Superior temporal gyrus (tissue), 1 donor: Measurements from ENCODE around the gene CACNB2.

Experiments used
- DNase-seq: peaks from one replicate; pipeline ENCODE4 v3.0.0-alpha.2; 2016; ENCODE audit errors: extremely low spot score

The CACNB2 gene

DNA sequence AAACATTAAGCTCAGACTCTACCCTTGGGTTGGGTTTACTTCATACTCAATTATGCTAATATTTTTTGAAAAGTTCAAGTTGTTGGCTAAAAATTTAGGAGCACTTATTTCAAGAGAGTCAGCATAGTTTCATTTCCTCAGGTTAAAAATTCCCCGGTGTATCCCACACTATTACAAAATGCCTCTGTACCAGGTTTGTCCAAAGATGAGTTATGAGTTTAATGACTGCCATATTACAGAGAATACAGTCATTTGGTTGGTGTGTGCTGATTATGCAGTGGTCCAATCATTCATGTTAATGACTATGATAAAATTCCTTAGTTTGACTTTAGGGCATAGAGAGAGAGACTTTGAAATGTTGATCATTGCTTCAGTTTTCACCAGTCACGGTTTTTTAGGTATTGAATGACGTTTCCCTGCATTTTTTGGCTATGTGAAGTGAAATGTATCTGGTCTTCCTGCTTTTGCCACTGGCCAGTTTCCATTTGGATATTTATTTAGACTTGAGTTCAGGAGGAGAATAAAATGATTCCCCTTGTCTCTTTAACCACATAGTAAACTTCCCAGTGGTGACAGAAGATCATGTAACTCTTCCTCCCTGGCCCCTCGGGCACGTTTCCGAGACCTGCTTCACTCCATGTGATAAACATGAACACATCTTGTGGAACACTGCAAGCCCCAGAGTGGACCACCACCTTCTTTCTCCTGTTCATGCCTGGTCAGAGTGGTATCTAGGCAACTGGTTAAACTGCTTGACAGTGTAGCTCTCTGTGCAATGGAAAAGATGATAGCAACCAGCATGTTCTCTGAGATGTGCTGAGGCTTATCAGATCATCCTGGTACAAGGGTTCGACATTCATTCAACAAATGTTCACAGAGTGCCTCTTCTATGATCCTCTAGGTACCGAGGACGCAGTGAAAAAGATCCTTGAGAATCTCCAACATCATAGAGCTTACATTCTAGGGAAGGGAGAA, 153.6 kb downstream of the CACNB2 start:
- no peak for DNase-seq

DNA sequence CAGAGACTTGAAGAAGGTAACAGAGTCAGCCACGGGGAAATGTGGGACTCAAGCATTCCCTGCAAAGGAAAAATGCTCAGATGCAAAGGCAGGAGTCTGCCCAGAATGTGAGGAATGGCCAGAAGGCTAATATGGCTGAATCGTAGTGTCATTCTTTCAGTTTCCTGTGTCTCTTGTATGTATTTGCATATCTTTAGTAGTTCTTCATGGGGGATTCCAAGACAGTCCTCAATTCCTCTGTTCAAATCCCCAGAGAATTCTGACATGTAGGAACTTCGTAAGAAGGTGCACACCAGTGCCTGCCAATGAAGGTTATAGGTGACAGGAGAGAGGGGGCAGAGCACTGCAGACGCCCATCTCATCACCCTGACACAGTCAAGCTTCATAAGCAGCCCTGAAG, 154.4 kb downstream of the CACNB2 start:
- DNase-seq = no peak

DNA sequence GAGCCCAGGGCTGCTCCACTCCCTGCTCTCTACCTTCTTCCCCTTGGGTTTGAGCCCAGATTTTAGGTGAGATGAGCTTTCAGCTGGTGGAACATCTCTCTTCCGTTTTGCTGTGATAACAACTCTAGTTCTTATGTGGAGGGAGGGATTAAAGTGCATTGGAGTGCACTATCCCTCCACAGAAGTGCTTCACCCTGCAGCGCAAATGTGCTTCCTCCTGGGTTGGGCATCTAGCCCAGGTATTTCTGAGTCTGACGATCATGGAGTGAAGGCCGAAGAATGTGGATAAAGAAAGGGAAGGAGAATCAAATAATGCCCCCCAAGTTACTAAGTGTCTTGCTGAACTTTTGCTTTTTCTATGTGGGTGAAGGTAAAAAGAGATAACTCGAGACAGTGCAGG, 157.4 kb downstream of the CACNB2 start:
- no peak for DNase-seq

DNA sequence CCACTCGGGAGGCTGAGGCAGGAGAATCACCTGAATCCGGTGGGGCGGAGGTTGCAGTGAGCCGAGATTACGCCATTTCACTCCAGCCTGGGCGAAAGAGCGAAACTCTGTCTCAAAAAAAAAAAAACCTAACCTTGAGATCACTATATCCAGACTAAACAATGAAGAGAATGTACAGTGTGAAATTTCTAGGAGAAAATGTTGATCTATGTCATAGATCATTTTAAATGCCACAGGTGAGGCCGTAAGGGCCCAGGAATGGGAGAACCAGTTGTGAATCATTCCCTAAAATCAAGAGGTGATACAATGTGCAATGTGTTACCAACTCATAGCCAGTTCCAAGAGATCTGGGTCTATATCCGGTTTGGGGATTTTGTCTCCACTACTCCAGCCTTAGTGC, 158.0 kb downstream of the CACNB2 start:
- DNase-seq = no peak

DNA sequence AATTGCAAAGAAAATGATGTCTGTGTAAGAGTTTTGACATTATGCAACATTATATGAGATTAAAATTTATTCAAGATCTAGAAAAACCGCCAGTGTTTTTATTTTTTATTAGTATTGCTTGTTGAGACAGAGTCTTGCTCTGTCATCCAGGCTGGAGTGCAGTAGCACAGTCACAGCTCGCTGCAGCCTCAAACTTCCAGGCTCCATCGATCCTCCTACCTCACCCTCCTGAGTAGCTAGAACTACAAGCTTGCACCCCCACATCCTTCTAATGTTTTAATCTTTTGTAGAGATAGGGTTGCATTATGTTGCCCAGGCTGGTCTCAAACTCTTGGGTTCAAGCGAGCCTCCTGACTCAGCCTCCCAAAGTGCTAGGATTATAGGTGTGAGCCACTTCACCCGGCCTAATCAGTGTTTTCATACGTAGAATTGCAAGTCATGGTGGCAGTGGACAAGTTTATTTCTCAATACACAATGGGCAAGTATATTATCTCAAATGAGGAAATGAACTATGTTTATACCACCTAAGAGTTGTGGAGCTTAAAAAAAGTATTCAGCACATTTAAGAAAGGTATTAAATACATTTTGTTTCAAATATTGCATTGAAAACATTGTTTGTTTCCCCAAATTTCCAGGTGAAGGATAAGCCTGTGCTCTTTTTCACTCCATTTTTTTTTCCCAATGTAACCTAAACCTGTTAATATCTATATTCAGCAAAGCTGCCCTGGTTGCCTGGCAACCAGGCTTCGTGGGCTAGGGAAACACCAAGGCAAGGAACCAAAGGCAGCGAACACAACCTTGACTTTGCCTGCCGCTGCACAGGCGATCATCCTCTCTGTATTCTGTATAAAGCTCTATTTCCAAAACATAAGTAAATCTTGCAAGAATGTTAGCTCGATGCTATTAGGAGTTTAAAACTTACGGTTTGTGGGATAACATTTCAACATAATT, 163.9 kb downstream of the CACNB2 start:
- DNase-seq = no peak

DNA sequence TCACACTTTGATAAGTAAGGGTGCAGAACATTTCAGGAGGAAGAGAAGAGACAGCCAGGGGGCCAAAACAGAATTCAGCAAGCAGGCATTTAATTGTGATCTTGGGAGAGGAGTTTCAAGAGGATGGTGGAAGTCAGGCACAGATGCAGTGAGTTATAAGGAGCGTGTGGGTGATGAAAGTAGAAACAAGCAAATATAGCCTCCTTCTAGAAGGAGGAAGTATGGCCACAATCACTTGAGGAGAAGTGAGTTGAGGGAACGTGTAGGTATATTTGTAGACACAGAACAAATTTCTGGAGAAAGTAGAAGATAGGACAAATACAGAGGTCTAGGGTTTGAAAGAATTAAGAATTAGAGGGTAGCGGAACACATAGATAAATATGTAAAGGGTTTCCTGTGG, 165.8 kb downstream of the CACNB2 start:
- no peak for DNase-seq

DNA sequence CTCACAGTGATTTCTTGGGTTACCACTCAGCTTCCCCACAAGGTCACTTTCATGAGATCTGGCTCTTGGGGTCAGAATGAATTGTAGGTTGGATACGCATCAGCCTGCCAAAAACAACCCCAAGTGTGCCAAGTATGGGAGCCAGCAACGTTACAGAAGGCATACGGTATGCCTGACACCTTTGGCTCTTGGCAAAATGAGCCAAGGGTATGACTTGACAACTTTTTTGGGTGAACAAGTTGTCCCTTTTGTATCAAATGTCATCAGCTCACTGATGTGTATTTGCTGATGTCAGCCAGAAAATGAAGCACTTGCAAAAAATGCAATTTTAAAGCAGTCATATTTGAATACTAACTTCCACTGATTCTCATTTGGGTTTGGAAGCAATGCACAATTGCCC, 168.4 kb downstream of the CACNB2 start:
- DNase-seq = no peak

DNA sequence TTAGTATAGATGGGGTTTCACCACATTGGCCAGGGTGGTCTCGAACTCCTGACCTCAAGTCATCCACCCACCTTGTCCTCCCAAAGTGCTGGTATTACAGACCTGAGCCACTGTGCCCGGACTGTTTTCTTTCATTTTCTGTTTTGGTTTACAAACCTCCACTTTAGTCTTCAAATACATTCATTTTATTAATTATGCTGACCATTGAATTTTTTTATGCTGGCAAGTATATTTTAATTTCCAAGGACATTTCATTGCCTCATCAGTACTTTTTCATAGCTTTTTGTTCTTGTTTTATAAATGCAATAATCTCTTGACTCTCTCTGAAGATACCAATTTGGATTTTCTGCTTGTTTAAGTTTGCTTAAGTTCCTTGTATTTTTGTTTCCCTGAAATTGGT, 170.5 kb downstream of the CACNB2 start:
- no peak for DNase-seq

DNA sequence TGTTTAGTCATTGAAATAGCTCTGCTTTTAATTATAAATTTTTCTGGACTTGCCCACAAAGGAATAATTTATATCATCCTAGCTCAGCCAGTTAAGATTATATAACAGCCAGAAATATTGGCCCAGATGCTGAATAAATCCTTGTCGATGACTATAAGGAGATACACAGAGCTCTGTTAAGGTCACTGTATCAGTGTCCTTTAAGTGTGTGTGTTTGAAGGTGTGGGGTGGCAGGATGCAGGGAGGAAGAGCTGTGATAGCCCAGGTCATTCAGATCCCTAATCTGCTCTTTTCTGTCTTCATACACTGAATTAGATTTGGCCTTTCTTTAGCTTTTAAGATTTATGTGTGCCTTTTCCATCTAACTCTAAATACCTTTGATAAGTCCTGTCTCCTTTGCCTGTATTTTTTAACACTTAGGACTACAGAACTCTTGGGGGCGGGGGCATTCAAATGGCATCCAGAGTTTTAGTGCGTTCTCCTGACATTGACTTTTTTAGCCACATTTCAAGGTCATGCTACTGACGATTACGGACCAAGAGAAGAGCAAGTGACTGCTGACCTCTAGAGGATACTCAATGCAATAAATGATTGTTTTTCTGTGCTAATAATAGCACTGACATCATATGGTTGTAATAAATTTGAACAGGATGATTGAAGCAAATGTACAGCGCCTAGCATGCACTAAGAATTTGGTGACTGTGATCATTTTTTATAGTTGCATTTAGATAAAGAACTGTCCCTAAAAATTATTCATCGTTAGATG, 172.3 kb downstream of the CACNB2 start:
- peak; percentile 67 for DNase-seq

DNA sequence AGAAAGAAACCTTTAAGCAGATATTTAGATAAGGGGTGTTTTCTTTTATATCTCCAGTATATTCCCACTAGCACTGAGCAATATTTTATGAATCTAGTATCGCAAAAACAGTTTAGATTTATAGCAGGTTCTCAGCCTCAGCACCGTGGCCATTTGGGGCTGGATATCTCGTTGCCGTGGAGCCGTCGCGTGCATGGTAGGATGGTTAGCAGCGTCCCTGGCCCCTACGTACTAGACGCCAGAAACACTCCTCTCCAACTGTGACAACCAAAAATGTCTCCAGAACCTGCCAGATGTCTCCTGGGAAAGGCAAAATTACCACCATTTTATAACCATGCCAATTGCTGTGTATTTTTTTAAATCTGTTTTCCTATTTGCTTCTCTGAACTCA, 172.9 kb downstream of the CACNB2 start:
- no peak for DNase-seq

DNA sequence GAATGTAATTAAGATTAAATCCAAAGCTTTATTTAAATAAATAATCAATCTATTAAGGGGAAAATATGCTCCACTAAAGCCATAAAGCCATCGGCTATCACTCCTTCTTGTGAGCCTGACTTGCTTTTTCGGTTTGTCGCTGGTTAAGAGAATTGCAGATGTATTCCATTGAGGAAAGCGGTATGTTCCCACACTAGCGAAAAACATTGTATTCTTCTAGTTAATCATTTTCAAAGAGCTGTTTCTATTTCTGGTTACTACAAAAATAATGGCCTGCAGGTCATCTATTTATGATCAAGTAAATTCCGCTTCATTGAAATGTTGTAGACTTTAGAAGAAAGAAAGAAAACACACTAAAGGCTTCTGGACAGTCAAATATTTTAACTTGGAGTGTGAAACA, 173.4 kb downstream of the CACNB2 start:
- no peak for DNase-seq

DNA sequence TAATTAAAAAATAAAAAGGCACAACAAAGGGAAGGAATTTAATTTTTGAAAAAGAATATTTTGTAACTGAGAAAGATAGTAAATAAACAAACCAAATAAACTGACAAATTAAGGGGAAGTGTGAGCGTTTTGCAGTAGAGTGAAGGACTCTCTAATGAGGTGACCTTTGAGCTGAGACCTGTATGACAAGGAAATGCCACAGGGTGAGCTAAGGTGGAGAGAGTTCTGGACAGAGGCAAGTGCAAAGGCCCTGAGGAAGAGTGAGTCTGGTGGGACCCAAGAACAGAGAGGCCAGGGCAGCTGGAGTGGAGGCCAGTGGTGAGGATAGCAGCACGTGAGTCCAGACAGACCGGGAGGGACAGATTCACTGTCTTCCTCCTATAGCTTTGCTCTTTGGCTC, 179.4 kb downstream of the CACNB2 start:
- no peak for DNase-seq

DNA sequence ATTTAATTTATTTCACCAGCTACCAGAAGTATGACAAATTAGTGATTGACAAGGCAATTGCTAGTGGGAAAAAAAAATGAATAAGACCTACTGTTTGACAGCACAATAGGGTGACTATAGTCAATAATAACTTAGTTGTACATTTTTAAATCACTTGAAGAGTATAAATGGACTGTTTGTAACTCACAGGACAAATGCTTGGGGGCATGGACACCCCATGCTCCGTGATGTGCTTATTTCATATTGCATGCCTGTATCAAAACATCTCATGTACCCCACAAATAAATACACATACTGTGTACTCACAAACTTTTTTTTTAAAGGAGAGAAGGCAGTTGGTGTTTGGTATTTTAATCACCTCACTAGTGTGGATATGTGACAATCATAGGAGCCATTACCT, 181.1 kb downstream of the CACNB2 start:
- DNase-seq = peak; percentile 4

DNA sequence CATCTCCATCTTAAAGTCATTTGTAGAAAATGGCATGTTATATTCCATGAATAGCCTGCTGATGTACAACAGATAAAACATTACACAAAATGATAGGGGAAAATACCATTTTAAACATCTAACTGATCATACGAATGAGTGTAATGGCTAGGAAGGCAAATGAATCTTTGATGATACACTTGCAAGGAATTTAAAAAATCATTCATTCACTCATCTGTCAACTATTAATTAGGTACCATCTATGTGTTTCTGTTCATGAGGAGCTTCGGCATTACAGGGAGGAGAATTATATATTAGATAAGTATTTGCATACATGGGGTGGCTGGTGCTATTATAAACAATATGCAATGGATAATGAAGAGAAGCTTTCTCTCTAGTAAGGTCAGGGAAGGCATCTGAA, 183.7 kb downstream of the CACNB2 start:
- no peak for DNase-seq

DNA sequence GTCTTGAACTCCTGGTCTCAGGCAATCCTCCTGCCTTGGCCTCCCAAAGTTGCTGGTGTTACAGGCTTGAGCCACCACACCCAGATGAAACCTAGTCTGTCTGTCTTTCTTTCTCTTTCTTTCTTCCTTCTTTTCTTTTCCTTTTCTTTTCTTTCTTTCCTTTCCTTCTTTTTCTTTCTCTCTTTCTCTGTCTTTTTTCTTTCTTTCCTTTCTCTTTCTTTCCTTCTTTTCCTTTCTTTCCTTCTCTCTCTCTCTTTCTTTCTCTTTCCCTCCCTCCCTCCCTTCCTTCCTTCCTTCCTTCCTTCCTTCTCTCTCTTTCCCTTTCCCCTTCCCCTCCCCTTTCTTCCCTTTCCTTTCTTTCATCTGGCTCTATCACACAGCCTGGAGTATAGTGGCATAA, 185.2 kb downstream of the CACNB2 start:
- no peak for DNase-seq

DNA sequence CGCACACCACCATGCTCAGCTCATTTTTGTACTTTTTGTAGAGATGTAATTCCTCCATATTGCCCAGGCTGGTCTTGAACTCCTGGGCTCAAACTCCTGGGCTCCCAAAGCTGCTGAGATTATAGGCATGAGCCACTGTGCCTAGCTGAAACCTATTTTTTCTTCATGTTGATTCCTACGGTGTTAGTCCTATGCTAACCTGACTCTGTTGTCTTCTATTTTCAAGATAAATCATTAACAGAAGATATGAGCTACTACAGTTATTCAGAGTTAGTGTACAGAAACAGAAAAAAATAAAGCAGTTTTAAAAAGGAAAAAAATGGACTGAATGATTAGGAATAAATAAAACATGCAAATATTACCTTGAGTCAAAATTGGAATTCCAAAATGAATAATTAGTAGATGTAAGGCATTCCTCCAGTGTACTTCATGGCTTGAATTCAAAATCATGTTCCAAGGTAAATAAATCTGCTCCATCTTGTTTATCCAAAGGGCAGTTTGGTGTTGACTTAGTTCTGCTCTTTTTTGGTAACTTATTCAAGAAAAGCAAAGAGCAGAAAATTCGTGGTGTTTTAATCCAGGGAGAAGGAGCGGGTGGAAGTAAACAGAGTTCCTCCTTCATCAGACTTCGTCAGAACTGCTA, 185.8 kb downstream of the CACNB2 start:
- DNase-seq = no peak

DNA sequence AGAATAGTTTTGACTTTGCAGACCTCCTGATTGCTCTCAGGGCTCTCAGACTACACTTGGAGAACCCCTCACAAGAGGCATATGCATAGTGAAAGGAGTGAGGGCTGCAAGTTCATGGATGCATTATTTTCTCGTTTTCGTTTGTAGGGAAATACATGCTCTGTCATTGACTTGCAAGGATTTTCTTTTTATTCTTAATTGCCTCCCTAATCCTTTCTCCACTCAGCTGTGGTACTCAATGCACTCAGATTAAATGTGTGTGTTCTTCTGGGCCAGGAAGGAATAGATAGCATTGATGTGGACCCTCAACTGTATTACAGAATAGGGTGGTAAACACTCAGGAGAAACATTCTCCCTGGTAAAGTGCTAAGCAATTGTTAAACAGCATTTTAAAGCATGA, 188.7 kb downstream of the CACNB2 start:
- DNase-seq = no peak

DNA sequence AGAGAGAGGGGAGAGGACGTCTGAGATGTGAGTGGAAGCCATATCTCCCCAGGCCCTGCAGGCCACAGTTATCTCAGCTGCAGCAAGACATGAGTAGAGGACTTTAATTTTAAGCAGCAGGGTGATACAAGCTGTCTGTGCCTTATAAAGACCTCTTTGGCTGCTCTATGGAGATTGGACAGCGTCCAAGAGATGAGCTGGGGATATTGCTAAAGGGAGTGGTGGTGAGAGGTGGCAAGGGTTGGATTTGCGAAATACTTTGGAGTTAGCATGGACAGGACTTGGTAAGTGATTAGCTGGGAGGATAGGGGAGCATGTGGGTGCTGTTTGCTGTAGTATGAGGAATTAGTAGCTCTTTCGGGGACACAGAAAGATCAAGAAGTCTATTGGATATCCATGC, 191.8 kb downstream of the CACNB2 start:
- DNase-seq = no peak

DNA sequence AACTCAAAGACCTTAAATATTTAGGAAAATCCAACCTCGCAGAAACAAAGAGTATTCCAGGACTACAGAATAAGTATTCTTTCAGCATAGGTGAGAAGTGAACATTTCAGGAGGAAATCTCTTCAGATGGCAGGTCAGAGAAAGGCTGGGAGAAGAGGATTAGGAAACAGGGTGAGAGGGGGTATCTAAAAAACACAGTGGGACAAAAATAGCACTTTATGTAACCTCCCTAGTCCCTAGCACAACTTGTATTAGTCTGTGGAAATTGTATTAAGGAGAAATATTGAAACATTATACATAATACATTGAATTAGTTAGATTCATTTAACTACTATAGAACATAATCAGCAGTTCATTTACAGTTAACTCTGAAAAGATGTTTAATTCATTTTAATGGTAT, 192.3 kb downstream of the CACNB2 start:
- DNase-seq = no peak

DNA sequence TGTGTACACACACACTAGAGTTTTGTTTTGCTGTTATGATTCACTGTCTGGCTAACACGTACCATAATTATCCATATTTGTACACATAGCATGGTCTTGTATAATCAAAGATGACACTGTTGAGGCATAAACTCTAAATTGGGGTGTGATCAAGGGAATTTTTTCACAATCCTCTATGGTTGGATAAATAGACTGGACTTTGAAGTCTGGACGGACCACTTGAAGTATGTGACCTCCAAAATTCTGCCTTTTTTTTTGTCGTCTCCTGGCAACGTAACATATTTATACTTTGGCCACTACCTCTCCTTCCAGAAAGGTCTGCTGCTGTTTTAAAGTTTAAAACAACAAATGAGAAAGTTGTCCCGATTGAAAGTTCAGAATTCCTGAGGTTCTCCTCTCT, 193.4 kb downstream of the CACNB2 start:
- DNase-seq = no peak

DNA sequence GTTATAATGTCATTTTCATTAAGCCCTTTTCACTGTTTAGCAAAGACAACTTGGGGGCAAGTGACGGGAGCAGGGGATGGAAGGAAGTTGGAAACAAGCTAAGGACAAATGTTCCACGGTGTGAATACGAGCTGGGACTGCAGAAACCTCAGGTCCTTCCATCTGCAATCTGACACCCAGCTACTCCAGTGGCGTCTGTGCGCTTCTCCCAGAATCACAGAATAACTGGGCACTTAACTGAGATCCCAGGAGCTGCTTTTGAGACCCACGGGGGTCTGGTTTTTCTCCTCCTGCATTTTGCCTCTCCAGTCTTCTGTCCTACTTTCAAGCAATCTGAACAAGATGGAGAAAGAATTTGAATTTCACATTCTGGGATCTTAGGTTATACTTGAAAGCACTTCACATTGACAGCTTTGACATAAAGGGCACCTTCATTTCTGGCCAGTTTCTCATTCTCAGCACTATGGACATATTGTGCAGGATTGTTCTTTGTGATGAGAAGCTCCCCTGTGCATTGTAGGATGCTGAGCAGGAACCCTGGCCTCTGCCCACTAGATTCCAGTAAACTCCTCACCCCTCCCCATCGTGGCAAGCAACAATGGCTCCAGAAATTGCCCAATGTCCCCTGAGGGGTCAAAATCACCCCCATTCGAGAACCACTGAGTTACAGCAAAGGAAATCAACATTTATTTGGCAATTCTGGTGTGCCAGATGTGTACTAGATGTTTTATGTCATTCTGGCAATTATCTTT, 194.1 kb downstream of the CACNB2 start:
- no peak for DNase-seq
